ENCODE results near the gene RXYLT1.

GRCh38 chr12:63747553-63747952 is 32.2 kb upstream of the RXYLT1 start:
- no peak for TF ChIP-seq CTCF (IDR thresholded peaks at IDR 0.05; ENCODE audit: poor library complexity, severe bottlenecking)
- no peak for TF ChIP-seq POLR2AphosphoS5 (IDR thresholded peaks at IDR 0.05)
- no peak for TF ChIP-seq EZH2 (IDR thresholded peaks at IDR 0.05; ENCODE audit: borderline replicate concordance, insufficient read depth, low read length, poor library complexity, severe bottlenecking)
- TF ChIP-seq SMC3 (conservative IDR thresholded peaks at IDR 0.05; ENCODE audit: poor library complexity): no peak
- no peak for TF ChIP-seq EP300 (conservative IDR thresholded peaks at IDR 0.05; ENCODE audit: poor library complexity, severe bottlenecking)
